Measurements from ENCODE around the gene P2RY11.

DNA sequence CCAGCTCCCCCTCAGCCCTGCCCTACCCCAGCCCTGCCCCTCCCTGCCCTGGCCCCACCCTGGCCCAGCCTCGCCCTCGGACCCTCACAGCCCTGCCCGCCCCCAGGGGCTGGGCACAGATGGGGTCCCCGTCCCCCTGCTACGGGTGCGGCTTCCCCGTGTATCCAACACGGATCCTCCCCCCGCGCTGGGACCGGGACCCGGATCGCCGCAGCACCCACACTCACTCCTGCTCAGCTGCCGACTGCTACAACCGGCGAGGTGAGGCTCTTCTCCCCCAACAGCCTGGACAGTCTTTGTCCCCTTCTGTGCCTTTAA lies 20.2 kb upstream of the P2RY11 start:
- no peak for TF ChIP-seq CTCF (IDR thresholded peaks at IDR 0.05; ENCODE audit: poor library complexity)
- no peak for TF ChIP-seq EZH2phosphoT487 (IDR thresholded peaks at IDR 0.05; ENCODE audit: low read depth, severe bottlenecking, unreplicated experiment)
